Stimulated activated CD4-positive, alpha-beta T cell treated with anti-CD3 and anti-CD28 coated beads, Interleukin-2, amount 100 ng/mL, for 4 hours (primary cell): ENCODE data around the gene ATPAF2.
A peak's percentile ranks its signal among the peaks of the same experiment; 100 is the strongest.

ENCODE experiments used
- DNase-seq: peaks from one replicate; pipeline ENCODE4 v3.0.0-alpha.2; 2020; ENCODE audit warnings: low read depth

Gene ATPAF2

GRCh38 chr17:18039535-18040260, 730 bp upstream of the ATPAF2 start:
- no peak for DNase-seq

GRCh38 chr17:18038149-18038850, 668 bp downstream of the ATPAF2 start:
- DNase-seq = no peak

GRCh38 chr17:18037486-18037885, 1.5 kb downstream of the ATPAF2 start:
- no peak for DNase-seq

- no peak for DNase-seq
Measured at GRCh38 chr17:18035704-18036103, 3.3 kb downstream of the ATPAF2 start.

GRCh38 chr17:18033442-18034099, 5.4 kb downstream of the ATPAF2 start:
- DNase-seq = peak; percentile 45

GRCh38 chr17:18031955-18032354, 7.0 kb downstream of the ATPAF2 start:
- no peak for DNase-seq

- DNase-seq = no peak
Measured at GRCh38 chr17:18028952-18029540, 9.9 kb downstream of the ATPAF2 start.

GRCh38 chr17:18028114-18028951, 10.6 kb downstream of the ATPAF2 start:
- no peak for DNase-seq

GRCh38 chr17:18027280-18027679, 11.7 kb downstream of the ATPAF2 start:
- DNase-seq = no peak

- no peak for DNase-seq
Measured at GRCh38 chr17:18025945-18026776, 12.8 kb downstream of the ATPAF2 start.

GRCh38 chr17:18025241-18025944, 13.6 kb downstream of the ATPAF2 start:
- no peak for DNase-seq

- no peak for DNase-seq
Measured at GRCh38 chr17:18021372-18021771, 17.6 kb downstream of the ATPAF2 start.

GRCh38 chr17:18020971-18021370, 18.0 kb downstream of the ATPAF2 start:
- no peak for DNase-seq

- DNase-seq = no peak
Measured at GRCh38 chr17:18019838-18020154, 19.2 kb downstream of the ATPAF2 start.

- DNase-seq = no peak
Measured at GRCh38 chr17:18018411-18018921, 20.5 kb downstream of the ATPAF2 start.

GRCh38 chr17:18017958-18018357, 21.0 kb downstream of the ATPAF2 start:
- no peak for DNase-seq

GRCh38 chr17:18016426-18016825, 22.5 kb downstream of the ATPAF2 start:
- no peak for DNase-seq

- DNase-seq = no peak
Measured at GRCh38 chr17:18015593-18015992, 23.4 kb downstream of the ATPAF2 start.

GRCh38 chr17:18014006-18014405, 25.0 kb downstream of the ATPAF2 start:
- DNase-seq = no peak

- no peak for DNase-seq
Measured at GRCh38 chr17:18011286-18011685, 27.7 kb downstream of the ATPAF2 start.
